K562 (cell line): Measurements from ENCODE around the gene ATP2A3. TPM values are rescaled to one million over a fixed set of nuclear protein-coding genes. Genes with fewer than 3 reads are reported as not detected.

Experiments used
- ATAC-seq: fragments of 200-7000 bp; cut with Tn5 transposase; 3 replicates; pipeline ENCODE4 v1.9.1; 2020; ENCODE audit warnings: moderate library complexity
- BruUV-seq: library from RNA; stranded (reverse); fragments of 400-500 nt; replicated peaks from 2 replicates; lab custom pipeline; 2021; lab: Mats Ljungman, UMichigan
- CTCF ChIA-PET: fragments of 300-600 bp; formaldehyde crosslinking; extraction: SDS; loops from one replicate; lab custom pipeline; 2021; ENCODE audit warnings: low intra/inter-chr PET ratio; lab: Yijun Ruan, JAX
- POLR2A ChIA-PET: fragments of 300-600, 350-650 bp; sonication (Branson Sonifier 250); formaldehyde crosslinking; extraction: SDS; loops from one replicate; lab custom pipeline; 2021; ENCODE audit warnings: antibody characterized with exemption, inconsistent platforms; lab: Yijun Ruan, JAX
- DNase-seq, 4 experiments: peaks; one replicate each; pipeline versions ENCODE4 v3.0.0 to v3.0.0-alpha.2; 2011 to 2018; ENCODE audit warnings: low spot score in 3 of 4, mixed read lengths in 3 of 4; ENCODE audit errors: extremely low read depth in 1 of 4
- FAIRE-seq: peaks from 2 replicates; lab custom pipeline; 2011; peaks lifted over from hg19 to GRCh38; lab: Jason Lieb, UNC
- H2AFZ ChIP-seq: 2 replicates; pipeline ENCODE4 v1.6.0; 2011; ENCODE audit warnings: low read depth, low read length, control low read depth, inconsistent platforms
- H3K27ac ChIP-seq: fragments of 200-600 bp; 3 replicates; pipeline ENCODE4 v1.8.0; 2011; ENCODE audit warnings: low read depth, mild to moderate bottlenecking, control low read depth, inconsistent platforms, low read length, moderate library complexity, mixed read lengths; ENCODE audit errors: extremely low read depth
- H3K27me3 ChIP-seq, 2 experiments: fragments of 300-600 bp in 1 of 2; 2 replicates in 1 of 2; 3 replicates in 1 of 2; pipeline versions ENCODE4 v1.6.0 to v1.8.0; 2011; ENCODE audit warnings: inconsistent platforms in 2 of 2, low read length in 2 of 2, mild to moderate bottlenecking in 1 of 2, mixed read lengths in 1 of 2, moderate library complexity in 1 of 2; ENCODE audit not compliant: control insufficient read depth in 2 of 2, insufficient read depth in 2 of 2
- H3K36me3 ChIP-seq: fragments of 300-600 bp; 3 replicates; pipeline ENCODE4 v1.8.0; 2011; ENCODE audit warnings: mild to moderate bottlenecking, low read length, inconsistent platforms; ENCODE audit not compliant: control insufficient read depth, insufficient read depth
- H3K4me1 ChIP-seq, 2 experiments: fragments of 200-600 bp in 1 of 2; replicated peaks in 1 of 2; 2 replicates in 1 of 2; 3 replicates in 1 of 2; pipeline versions ENCODE4 v1.5.1 to v1.8.0; 2011; ENCODE audit warnings: inconsistent platforms in 2 of 2, low read length in 2 of 2, mild to moderate bottlenecking in 1 of 2, mixed read lengths in 1 of 2, moderate library complexity in 1 of 2; ENCODE audit not compliant: control insufficient read depth in 2 of 2, insufficient read depth in 2 of 2
- H3K4me2 ChIP-seq: 2 replicates; pipeline ENCODE4 v1.6.1; 2011; ENCODE audit warnings: low read length, control low read depth, inconsistent platforms, mixed read lengths; ENCODE audit not compliant: insufficient read depth
- H3K4me3 ChIP-seq: fragments of 200-600 bp; sonication (generic), shearing (Covaris generic); 2 replicates; pipeline ENCODE4 v1.5.1; 2016; ENCODE audit warnings: control low read depth, inconsistent platforms
- H3K79me2 ChIP-seq: fragments of 200-600 bp; 3 replicates; pipeline ENCODE4 v1.8.0; 2011; ENCODE audit warnings: low read length, inconsistent platforms; ENCODE audit not compliant: control insufficient read depth, insufficient read depth
- H3K9ac ChIP-seq, 2 experiments: 2 replicates each; pipeline versions ENCODE4 v1.6.0 to v1.6.1; 2011; ENCODE audit warnings: low read depth in 2 of 2, low read length in 2 of 2, control low read depth in 1 of 2, inconsistent platforms in 1 of 2, mild to moderate bottlenecking in 1 of 2, mixed read lengths in 1 of 2; ENCODE audit not compliant: insufficient read depth in 1 of 2
- H3K9me1 ChIP-seq: one replicate; pipeline ENCODE4 v1.6.0; 2011; ENCODE audit warnings: inconsistent platforms, mild to moderate bottlenecking, low read length, moderate library complexity; ENCODE audit not compliant: control insufficient read depth, insufficient read depth
- H3K9me3 ChIP-seq: replicated peaks from 2 replicates; pipeline ENCODE4 v1.5.1; 2011; ENCODE audit warnings: low read depth, low read length, inconsistent platforms; ENCODE audit not compliant: control insufficient read depth, insufficient read depth
- H4K20me1 ChIP-seq: replicated peaks from 2 replicates; pipeline ENCODE4 v1.6.1; 2011; ENCODE audit warnings: low read length, inconsistent platforms, mixed read lengths; ENCODE audit not compliant: control insufficient read depth, insufficient read depth
- ARID1B ChIP-seq: fragments of 450-650 bp; IDR thresholded peaks from 2 replicates; pipeline ENCODE4 v1.6.1; 2016; ENCODE audit warnings: antibody characterized with exemption, mild to moderate bottlenecking, inconsistent platforms
- KDM4B ChIP-seq, 2 experiments: fragments of 450-650 bp in 1 of 2; sonication (generic) in 1 of 2; IDR thresholded peaks; 2 replicates each; pipeline ENCODE4 v1.6.1; 2016 to 2017; ENCODE audit warnings: borderline replicate concordance in 2 of 2, antibody characterized with exemption in 1 of 2, low read depth in 1 of 2, mild to moderate bottlenecking in 1 of 2
- MAZ ChIP-seq, 2 experiments: fragments of 450-650 bp in 1 of 2; sonication (generic) in 1 of 2; formaldehyde crosslinking; IDR thresholded peaks in 1 of 2; conservative IDR thresholded peaks in 1 of 2; 2 replicates each; pipeline versions ENCODE4 v1.4.0 to v1.5.0; 2020; ENCODE audit warnings: mild to moderate bottlenecking in 1 of 2, missing genetic modification reagents in 1 of 2
- RBFOX2 ChIP-seq: fragments of 200-400 bp; formaldehyde crosslinking; IDR thresholded peaks from 2 replicates; pipeline ENCODE4 v1.6.1; 2017; ENCODE audit warnings: low read depth, mild to moderate bottlenecking, low read length, moderate library complexity
- RBM17 ChIP-seq: fragments of 200-400 bp; formaldehyde crosslinking; IDR thresholded peaks from 2 replicates; pipeline ENCODE4 v1.6.1; 2017; ENCODE audit warnings: low read depth, mild to moderate bottlenecking, low read length, borderline replicate concordance
- SIN3A ChIP-seq, 2 experiments: fragments of 150-350 bp in 1 of 2; IDR thresholded peaks; 2 replicates each; pipeline ENCODE4 v1.6.1; 2011 to 2016; ENCODE audit warnings: borderline replicate concordance in 2 of 2, low read depth in 2 of 2, low read length in 2 of 2, mild to moderate bottlenecking in 2 of 2, moderate library complexity in 2 of 2; ENCODE audit not compliant: control insufficient read depth in 1 of 2
- SMARCA4 ChIP-seq: fragments of 450-650 bp; IDR thresholded peaks from 2 replicates; pipeline ENCODE4 v1.6.1; 2016
- TRIM28 ChIP-seq: fragments of 450-650 bp; IDR thresholded peaks from 2 replicates; pipeline ENCODE4 v1.6.1; 2017
- ZNF146 ChIP-seq: IDR thresholded peaks from one replicate; pipeline ENCODE4 v1.6.1; 2018; ENCODE audit warnings: missing compliant biosample characterization; ENCODE audit not compliant: unreplicated experiment
- ZZZ3 ChIP-seq: fragments of 450-650 bp; IDR thresholded peaks from 2 replicates; pipeline ENCODE4 v1.6.1; 2016; ENCODE audit warnings: antibody characterized with exemption, mild to moderate bottlenecking, moderate library complexity
- WGBS: fragments of 100-300 bp; shearing (Covaris generic); methylation state at CpG from one replicate; pipeline ENCODE4 v1.1.6; 2016; ENCODE audit warnings: low coverage, mixed read lengths; ENCODE audit not compliant: insufficient coverage; ENCODE audit errors: missing lambda C conversion rate; 5-methylcytosine and 5-hydroxymethylcytosine counted together
- in situ Hi-C: fragments of 300-500 bp; cut with MboI; formaldehyde crosslinking; loops from 4 replicates; pipeline ENCODE4 v1.15.0; 2018; ENCODE audit warnings: inconsistent platforms, mixed read lengths
- intact Hi-C: fragments of 100-400 bp; cut with micrococcal nuclease; formaldehyde crosslinking; loops from 2 replicates; pipeline ENCODE4 v1.14.2; 2022
- polyA plus RNA-seq, 8 experiments: library from polyadenylated mRNA; depleted of rRNA in 4 of 8; stranded (reverse) in 5 of 8; unstranded in 3 of 8; fragments of >200 nt; fragmentation: Nextera tagmentation in 2 of 8; fragmentation: Illumina TruSeq in 1 of 8; extraction: Ambion mirVana in 2 of 8; extraction: Trizol in 1 of 8; gene quantifications; 2 replicates each; pipeline versions ENCODE4 v1.2.1 to v1.2.3, GENCODE V29; 2011 to 2014; ENCODE audit warnings: inconsistent platforms in 1 of 8, missing spikeins in 1 of 8
- total RNA-seq, 7 experiments: library from RNA; depleted of rRNA in 6 of 7; stranded (reverse); fragments of >200 nt in 6 of 7; fragmentation: Illumina TruSeq in 2 of 7; extraction: Trizol in 2 of 7; gene quantifications; 2 replicates each; pipeline versions ENCODE4 v1.2.1 to v1.2.3, GENCODE V29; 2011 to 2021; ENCODE audit warnings: low replicate concordance in 1 of 7
- TF ChIP-seq, protein P1 (sequence below), 2 experiments: fragments of 450-650 bp in 1 of 2; IDR thresholded peaks; 2 replicates each; pipeline ENCODE4 v1.6.1; 2011 to 2017; ENCODE audit warnings: low read depth in 2 of 2, antibody characterized with exemption in 1 of 2, borderline replicate concordance in 1 of 2, low read length in 1 of 2, mild to moderate bottlenecking in 1 of 2, mixed read lengths in 1 of 2; ENCODE audit not compliant: control insufficient read depth in 1 of 2
- TF ChIP-seq, protein P2 (sequence below), 2 experiments: fragments of 150-350 bp in 1 of 2; IDR thresholded peaks; 2 replicates each; pipeline ENCODE4 v1.6.1; 2012 to 2016; ENCODE audit warnings: low read depth in 2 of 2, low read length in 2 of 2, mild to moderate bottlenecking in 1 of 2, moderate library complexity in 1 of 2
- TF ChIP-seq, protein P3 (sequence below): fragments of 250-450 bp; sonication (Bioruptor Pico); IDR thresholded peaks from 2 replicates; pipeline ENCODE4 v1.8.0; 2021; ENCODE audit warnings: borderline replicate concordance, mild to moderate bottlenecking, moderate library complexity; ENCODE audit not compliant: poor library complexity, severe bottlenecking

Gene ATP2A3
- total and polyA plus RNA-seq, 9 of the 15 experiments (the other 6 are each of a cell fraction or from before 2014, with no cell fraction given) = 0.65 to 103 (median 31.3) TPM

DNA sequence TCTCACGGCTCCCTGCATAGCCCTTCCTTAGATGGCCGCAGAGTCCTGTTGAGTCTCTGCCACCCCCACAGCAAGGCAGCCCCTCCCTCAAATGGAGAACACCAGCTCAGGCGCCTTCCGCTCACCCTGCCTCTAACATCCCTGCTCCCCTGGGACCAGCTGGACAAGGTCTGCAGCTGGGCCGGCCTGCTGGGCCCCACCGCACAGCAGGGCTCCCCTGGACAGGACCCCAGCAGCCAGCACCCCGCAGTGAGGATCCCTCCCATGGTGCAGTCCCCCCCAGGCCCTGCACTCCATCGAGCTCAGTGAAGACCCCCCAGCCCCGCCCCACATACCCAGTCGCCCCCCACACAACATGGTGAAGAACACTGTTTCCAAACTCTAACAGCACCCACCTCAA lies 10.2 kb downstream of the ATP2A3 start (continued):
- TF ChIP-seq, protein P1, sequence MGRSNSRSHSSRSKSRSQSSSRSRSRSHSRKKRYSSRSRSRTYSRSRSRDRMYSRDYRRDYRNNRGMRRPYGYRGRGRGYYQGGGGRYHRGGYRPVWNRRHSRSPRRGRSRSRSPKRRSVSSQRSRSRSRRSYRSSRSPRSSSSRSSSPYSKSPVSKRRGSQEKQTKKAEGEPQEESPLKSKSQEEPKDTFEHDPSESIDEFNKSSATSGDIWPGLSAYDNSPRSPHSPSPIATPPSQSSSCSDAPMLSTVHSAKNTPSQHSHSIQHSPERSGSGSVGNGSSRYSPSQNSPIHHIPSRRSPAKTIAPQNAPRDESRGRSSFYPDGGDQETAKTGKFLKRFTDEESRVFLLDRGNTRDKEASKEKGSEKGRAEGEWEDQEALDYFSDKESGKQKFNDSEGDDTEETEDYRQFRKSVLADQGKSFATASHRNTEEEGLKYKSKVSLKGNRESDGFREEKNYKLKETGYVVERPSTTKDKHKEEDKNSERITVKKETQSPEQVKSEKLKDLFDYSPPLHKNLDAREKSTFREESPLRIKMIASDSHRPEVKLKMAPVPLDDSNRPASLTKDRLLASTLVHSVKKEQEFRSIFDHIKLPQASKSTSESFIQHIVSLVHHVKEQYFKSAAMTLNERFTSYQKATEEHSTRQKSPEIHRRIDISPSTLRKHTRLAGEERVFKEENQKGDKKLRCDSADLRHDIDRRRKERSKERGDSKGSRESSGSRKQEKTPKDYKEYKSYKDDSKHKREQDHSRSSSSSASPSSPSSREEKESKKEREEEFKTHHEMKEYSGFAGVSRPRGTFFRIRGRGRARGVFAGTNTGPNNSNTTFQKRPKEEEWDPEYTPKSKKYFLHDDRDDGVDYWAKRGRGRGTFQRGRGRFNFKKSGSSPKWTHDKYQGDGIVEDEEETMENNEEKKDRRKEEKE (IDR thresholded peaks at IDR 0.05; ENCODE audit: borderline replicate concordance in 1 of 2, control insufficient read depth in 1 of 2, low read depth in 2 of 2, low read length in 1 of 2) = no peak
- TF ChIP-seq MAZ (CRISPR knock-in tag; conservative IDR thresholded peaks at IDR 0.05 in 1 of 2, IDR thresholded peaks at IDR 0.05 in 1 of 2) = no peak
- TF ChIP-seq SMARCA4 = no peak
- TF ChIP-seq SIN3A (IDR thresholded peaks at IDR 0.05; ENCODE audit: borderline replicate concordance in 2 of 2, control insufficient read depth in 1 of 2, low read depth in 2 of 2, low read length in 2 of 2) = no peak
- TF ChIP-seq, all 486 proteins: peak for 3

DNA sequence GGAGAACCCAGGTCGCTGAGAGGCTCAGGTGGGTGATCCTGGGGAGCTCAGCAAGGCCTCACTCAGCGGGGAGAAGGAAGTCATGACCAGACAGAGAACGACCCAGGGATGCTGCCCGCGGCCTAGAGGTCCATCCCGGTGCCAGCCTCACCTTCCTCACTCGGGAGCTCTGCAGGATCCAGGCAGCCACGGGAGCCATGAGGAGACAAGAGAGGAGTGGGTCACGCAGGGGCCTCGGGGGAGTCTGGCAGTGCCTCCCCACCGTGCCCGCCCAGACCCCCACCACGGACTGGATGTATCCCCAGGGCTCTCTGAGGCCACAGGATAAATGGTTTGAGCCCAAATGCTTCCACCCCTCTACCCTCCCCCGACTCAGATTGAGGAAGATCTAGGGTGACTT lies 10.7 kb downstream of the ATP2A3 start:
- ChIA-PET CTCF (no interaction called here), POLR2A (interaction anchor here (0.7 to 6.9 kb wide), 5 partner anchors 7 to 81 kb away, joined by 3 to 40 read pairs (median 4); partner anchors contain the start of gene ATP2A3)
- H2AFZ ChIP-seq = no peak overlapping the region
- no peaks in the 10 kb centered on the region; a peak in 1 of 5 replicates for H3K27me3 ChIP-seq
- no peak overlapping the region for H3K4me2 ChIP-seq
- FAIRE-seq (no peak), ATAC-seq (no peak; the same call in 2 of the 3 replicates), DNase-seq (no peak)
- H3K4me1 ChIP-seq = peaks cover 9 to 35% of the 10 kb centered on the region in 2 experiments; a peak in 4 of 5 replicates
- no peak overlapping the region for H3K27ac ChIP-seq
- intact Hi-C loops = no loop called here
- no peak overlapping the region for H3K9ac ChIP-seq
- no peaks in the 10 kb centered on the region for H3K9me3 ChIP-seq
- in situ Hi-C loops = no loop called here
- no peak overlapping the region for H3K4me3 ChIP-seq
- H4K20me1 ChIP-seq = no peaks in the 10 kb centered on the region
- no TSS peak for BruUV-seq
- H3K79me2 ChIP-seq = peaks cover 25% of the 10 kb centered on the region
- H3K9me1 ChIP-seq = no peaks in the 10 kb centered on the region
- H3K36me3 ChIP-seq = peaks cover 37% of the 10 kb centered on the region; the same call in 1 of the 3 replicates
- WGBS = 60% methylated on average over 1 of the region's 14 CpGs
- TF ChIP-seq RBM17 (no peak), KDM4B (IDR thresholded peaks at IDR 0.05; ENCODE audit: borderline replicate concordance in 2 of 2, low read depth in 1 of 2) (no peak), TRIM28 (no peak), RBFOX2 (peak; percentile 58; the same call in 1 of the 2 replicates), ZZZ3 (no peak), ZNF146 (CRISPR knock-in tag) (no peak), ARID1B (no peak)
- TF ChIP-seq, protein P2, sequence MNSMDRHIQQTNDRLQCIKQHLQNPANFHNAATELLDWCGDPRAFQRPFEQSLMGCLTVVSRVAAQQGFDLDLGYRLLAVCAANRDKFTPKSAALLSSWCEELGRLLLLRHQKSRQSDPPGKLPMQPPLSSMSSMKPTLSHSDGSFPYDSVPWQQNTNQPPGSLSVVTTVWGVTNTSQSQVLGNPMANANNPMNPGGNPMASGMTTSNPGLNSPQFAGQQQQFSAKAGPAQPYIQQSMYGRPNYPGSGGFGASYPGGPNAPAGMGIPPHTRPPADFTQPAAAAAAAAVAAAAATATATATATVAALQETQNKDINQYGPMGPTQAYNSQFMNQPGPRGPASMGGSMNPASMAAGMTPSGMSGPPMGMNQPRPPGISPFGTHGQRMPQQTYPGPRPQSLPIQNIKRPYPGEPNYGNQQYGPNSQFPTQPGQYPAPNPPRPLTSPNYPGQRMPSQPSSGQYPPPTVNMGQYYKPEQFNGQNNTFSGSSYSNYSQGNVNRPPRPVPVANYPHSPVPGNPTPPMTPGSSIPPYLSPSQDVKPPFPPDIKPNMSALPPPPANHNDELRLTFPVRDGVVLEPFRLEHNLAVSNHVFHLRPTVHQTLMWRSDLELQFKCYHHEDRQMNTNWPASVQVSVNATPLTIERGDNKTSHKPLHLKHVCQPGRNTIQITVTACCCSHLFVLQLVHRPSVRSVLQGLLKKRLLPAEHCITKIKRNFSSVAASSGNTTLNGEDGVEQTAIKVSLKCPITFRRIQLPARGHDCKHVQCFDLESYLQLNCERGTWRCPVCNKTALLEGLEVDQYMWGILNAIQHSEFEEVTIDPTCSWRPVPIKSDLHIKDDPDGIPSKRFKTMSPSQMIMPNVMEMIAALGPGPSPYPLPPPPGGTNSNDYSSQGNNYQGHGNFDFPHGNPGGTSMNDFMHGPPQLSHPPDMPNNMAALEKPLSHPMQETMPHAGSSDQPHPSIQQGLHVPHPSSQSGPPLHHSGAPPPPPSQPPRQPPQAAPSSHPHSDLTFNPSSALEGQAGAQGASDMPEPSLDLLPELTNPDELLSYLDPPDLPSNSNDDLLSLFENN (IDR thresholded peaks at IDR 0.05; ENCODE audit: low read depth in 2 of 2, low read length in 2 of 2) = no peak
- TF ChIP-seq, protein P3, sequence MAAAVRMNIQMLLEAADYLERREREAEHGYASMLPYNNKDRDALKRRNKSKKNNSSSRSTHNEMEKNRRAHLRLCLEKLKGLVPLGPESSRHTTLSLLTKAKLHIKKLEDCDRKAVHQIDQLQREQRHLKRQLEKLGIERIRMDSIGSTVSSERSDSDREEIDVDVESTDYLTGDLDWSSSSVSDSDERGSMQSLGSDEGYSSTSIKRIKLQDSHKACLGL (CRISPR knock-in tag) = no peak
